Activated T-cell treated with anti-CD3 and anti-CD28 coated beads, Interleukin-2, amount 50 U/mL, for 48 hours (primary cell): ENCODE measurements around the gene KRTAP1-3.
"Not testable (repeated sequence)": the region's sequence is repeated elsewhere in the genome, so short reads cannot be mapped to it uniquely, and the experiment has no call there.

ENCODE experiments used
- DNase-seq, 2 experiments: peaks; one replicate each; pipeline ENCODE4 v3.0.0-alpha.2; 2020

KRTAP1-3 gene, protein sequence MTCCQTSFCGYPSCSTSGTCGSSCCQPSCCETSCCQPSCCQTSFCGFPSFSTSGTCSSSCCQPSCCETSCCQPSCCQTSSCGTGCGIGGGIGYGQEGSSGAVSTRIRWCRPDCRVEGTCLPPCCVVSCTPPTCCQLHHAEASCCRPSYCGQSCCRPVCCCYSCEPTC

DNA sequence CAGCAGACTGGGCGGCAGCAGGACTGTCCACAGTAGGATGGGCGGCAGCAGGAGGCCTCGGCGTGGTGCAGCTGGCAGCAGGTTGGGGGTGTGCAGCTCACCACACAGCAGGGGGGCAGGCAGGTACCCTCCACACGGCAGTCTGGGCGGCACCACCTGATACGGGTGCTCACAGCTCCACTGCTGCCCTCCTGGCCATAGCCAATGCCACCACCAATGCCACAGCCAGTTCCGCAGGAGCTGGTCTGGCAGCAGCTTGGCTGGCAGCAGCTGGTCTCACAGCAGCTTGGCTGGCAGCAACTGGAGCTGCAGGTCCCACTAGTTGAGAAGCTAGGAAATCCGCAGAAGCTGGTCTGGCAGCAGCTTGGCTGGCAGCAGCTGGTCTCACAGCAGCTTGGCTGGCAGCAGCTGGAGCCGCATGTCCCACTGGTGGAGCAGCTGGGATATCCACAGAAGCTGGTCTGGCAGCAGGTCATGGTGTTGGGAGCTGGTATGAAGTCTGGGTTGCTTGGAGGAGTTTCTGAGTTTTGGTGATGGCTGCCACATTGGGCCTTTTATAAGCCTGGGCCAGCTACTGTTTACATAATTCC, at the start of gene KRTAP1-3:
Gene KRTAP1-3 (minus strand): TSS at position 529 of the 590 bp plus-strand sequence. CDS start 53 bp downstream, at position 476.
- not testable (repeated sequence) for DNase-seq

DNA sequence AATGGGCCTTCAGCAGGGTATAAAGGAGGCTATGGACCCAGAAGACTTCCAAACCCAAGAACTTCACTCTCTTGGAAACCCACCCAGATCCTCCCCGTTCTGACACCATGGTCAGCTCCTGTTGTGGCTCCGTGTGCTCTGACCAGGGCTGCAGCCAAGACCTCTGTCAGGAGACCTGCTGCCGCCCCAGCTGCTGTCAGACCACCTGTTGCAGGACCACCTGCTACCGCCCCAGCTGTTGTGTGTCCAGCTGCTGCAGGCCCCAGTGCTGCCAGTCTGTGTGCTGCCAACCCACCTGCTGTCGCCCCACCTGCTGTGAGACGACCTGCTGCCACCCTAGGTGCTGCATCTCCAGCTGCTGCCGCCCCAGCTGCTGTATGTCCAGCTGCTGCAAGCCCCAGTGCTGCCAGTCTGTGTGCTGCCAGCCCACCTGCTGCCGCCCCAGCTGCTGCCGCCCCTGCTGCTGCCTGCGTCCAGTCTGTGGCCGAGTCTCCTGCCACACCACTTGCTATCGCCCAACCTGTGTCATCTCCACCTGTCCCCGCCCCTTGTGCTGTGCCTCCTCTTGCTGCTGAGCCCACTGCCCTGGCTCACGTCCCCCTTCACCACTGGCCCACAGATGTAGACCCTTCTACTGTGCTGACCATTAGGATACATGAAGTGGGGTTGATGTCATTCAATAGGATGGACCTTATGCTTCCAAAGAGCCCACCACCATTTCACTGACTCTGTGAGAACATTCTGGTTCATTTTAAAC, 49.6 kb upstream of the KRTAP1-3 start, which contains the start of gene KRTAP4-7:
Gene KRTAP4-7 (plus strand): TSS at position 51 of the 757 bp plus-strand sequence. CDS start 57 bp downstream, at position 108.
- not testable (repeated sequence) for DNase-seq

DNA sequence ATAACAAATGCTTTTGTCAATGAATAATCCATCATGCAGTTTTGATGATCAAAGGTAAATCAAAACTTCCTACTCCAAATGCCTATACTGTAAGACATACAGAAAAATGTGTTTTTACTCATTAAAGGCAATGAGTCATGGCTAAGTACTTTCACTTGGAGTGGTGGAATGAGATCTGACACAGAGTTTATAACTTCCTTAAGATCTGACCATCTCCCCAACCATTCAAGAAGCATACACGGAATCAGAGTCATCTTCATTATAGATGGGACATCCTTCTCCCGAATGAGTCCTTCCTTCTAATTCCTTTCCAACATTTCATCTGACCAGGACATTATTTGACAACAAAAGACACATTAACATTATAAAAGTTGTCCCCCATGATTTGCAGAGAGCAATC, 48.8 kb upstream of the KRTAP1-3 start:
- DNase-seq = not testable (repeated sequence)

DNA sequence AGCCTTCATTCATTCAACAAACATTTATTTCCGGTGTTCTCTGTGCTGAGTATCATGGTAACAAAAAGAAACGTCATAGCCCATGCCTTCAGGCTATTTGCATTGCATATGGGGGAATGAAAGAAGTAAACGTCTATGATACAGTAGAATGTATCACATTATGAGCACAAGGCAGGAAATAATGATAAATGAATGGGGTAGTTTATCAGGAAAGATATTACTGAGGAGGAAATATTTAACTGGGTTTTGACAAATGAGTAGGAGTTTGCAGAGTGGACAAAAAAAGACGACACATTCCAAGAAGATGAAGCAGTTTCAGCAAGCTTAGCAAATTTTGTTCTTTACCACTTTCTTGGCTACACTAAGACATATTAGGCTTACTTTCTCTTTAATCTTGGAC, 48.0 kb upstream of the KRTAP1-3 start:
- DNase-seq = no peak

DNA sequence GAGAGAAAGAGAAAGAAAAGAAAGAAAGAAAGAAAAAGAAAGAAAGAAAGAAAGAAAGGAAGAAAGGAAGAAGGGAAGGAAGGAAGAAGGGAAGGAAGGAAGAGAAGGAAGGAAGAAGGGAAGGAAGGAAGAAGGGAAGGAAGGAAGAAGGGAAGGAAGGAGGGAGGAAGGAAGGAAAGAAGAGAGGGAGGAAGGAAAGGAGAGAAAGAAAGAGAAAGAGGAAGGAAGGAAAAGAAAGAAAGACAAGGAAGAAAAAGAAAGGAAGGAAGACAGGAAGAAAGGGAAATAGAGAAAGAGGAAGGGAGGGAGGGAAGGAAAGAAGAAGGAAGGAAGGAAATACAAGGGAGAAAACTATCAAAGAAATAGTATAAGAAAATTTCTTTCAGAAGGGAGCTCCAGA, 42.1 kb upstream of the KRTAP1-3 start:
- DNase-seq = no peak

DNA sequence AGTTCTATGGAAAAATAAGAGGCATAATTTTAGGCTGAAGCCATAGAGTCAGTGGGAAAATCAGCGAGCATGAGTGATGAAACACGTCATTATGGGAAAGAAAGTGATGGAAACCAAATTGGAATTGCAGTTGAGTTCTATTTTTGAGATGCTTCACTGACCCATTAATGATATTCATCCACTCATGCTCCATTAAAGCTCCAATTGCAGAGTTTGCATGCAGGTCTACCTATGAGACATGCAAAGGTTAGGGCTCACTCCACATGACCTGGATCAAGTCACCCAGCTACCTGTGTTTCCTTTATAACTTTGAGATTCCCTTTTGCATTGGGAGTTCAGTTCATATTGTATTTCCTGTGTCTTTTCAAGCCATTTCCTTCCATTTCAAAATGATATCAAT, 39.0 kb upstream of the KRTAP1-3 start:
- DNase-seq = no peak

DNA sequence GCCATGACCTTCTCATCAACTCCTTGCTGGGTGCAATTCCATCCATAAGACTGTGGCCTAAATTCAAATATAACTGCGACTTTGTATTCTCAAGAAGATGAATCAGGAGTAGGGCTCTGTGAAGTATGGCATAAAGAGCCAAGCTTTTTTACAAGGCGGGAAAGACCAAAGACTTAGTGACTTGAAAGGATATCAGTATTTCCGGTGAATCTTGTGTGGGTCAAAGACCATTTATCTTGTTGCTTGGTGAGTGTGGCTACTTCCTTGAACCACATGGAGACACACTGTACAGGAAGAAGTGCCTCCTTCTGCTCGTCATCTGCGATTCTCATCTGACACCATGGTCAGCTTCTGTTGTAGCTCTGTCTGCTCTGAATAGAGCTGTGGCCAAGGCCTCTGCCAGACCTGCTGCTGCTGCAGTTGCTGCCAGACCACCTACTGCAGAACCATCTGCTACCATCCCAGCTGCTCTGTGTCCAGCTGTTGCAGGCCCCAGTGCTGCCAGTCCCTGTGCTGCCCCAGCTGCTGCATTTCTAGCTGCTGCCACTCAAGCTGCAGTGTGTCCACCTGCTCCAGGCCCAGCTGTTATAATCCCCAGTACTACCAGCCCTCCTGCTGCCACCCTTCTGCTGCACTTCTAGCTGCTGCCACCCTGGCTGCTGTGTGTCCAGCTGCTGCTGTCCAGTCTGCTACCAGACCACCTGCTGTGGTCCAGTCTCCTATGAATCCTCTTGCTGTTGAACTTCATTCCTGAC, 37.1 kb upstream of the KRTAP1-3 start:
- no peak for DNase-seq

DNA sequence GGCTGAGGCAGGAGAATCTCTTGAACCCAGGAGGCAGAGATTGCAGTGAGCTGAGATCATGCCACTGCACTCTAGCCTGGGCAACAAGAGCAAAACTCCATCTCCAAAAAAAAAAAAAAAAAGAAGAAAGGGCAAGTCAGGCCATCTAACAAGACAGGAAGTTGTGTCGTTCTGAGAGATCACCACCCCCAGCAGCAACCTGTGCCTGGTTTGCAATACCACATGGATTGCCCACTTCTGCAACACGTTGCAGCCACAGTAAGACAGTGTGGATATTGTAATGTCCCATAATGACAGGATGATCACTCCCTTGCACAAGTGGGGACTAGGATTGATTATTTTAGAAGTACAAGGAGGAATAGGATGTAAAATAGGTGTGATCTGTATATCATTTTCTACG, 34.4 kb upstream of the KRTAP1-3 start:
- no peak for DNase-seq

DNA sequence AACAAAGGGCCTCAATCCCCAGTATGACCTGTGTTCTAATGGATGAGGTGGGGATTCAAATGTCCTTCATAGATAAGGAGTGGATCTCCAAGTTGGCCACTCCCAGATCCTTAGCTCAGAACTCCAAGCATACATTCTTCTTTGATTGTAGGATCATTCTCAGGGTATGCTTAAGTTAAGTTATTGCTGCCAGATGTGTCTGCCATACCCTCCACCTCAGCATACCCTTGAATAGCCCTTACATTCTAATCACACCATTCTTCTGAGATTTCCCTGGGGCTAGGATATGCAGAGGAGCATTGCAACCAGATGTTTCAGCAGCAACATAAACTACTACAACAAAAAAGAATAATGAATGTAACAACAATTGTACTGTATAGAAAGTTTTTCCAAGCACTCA, 32.6 kb upstream of the KRTAP1-3 start:
- no peak for DNase-seq

DNA sequence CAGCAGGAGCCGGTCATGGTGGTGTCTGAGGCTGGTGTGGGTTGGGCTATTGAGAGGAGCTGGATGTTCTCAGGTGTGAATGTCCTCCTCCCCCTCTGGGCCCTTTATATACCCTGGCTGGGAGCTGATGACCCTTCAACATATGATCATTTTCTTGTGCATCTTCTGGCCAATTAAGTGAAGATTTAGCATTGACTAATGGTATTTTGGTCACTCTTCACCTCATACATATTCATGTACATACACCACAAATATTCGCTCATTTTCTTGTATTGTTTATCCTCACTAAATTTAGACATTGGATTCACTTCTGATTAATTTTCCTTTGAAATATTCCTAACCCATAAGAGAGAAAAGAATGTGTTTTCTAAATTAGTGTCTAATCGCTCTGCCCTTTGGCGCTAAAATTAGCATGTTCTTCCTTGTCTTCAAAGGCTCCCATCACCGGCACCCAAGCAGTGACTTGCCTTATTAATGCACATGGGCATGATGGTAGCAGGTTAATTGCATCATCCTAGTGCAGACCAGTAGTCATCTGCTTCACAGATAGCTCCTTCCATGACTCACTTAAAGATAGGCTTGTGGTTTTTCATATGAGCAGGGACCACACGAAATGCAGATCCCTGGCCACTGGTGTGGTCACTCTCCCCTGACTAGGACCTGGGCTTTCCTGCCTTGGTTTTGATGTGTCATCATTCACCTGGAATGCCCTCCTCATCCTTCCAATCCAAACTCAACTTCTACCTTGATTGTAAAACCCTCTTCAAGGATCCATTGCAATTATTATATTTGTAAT, 31.4 kb upstream of the KRTAP1-3 start, which contains the start of gene KRTAP2-4:
Gene KRTAP2-4 (minus strand): TSS at position 51 of the 796 bp plus-strand sequence. CDS start 34 bp downstream, at position 17.
- DNase-seq = no peak

DNA sequence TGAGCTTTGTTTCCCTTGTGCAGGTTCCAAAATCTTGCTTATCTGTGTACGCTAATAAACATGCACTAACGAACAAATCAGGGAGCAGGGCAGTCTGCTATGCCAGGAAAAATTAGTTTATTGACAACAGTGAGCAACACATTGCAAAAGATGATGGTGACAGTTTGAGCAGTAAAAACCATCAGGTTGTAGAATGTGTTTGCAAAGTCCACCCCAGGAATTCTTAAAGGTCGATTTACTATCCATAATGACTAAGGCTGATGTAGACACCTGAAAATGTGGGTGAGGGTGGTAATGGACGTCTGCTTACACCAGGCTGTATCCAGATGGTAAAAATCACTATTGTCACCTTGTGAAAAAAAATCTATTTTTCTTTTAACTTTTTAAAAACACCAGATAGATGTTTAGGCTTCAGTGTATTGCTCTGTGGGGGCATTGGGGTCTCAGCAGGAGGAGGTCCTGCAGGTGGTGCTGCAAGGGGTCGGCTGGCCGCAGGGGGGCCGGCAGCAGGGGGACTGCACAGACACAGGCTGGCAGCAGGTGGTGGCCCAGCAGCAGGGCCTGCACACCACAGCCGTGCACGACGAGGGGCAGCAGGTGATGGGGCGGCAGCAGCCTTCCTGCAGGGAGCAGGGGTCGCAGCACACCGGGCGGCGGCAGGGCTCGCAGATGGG, 30.5 kb upstream of the KRTAP1-3 start:
- DNase-seq = not testable (repeated sequence)

DNA sequence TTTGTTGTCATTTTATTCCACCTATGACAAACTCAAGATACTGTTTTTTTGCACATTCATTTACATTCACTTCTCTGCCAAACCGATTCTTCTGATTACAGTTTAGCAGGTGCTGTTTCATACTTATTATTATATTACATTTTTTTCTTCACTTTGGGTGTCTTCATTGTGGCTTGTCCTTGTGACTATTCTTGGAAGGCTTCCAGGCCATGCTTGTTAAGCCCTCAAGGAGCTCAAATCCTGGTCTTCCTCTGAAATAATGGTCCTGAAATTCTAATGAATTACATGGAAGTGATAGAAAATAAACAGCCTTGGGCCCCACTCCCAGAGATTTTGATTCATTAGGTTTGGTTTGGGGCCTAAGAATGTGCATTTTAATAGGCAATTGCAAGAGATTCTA, 29.6 kb upstream of the KRTAP1-3 start:
- no peak for DNase-seq

DNA sequence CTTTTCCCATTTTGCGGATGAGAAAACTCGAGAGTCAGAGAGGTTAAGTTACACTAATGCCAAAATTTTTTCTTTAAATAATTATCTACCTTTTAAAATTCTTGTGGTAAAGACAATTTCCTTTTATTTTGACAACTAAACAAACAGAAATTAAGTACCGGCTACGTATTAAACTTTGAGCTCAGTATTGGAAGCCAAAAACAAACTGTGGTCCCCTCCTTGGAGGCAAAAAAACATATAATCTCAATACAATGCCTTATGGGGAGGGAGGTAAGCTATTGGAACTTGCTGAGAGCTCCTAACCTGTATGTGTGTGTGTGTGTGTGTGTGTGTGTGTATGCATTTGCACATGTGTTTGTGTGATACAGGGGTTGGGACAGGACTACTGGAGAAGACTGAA, 28.8 kb upstream of the KRTAP1-3 start:
- no peak for DNase-seq

DNA sequence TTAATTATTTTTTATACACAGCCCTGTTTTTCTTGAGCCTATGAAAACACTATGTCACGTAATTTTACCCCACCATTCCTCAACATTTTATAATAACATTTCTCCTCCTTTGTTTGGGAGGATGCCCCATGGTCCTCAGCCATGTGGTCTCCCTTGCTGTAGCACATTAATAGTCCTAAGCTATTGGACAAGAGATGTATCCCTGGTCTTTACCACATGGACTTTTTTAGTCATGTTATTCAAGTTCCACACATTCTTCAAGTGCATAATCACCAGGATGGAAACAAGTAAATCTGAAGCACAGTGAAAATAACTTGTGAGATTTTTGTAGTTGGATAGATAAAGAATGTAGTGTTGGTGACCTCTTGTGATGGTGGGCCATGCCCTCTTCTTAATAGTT, 27.3 kb upstream of the KRTAP1-3 start:
- DNase-seq = no peak

DNA sequence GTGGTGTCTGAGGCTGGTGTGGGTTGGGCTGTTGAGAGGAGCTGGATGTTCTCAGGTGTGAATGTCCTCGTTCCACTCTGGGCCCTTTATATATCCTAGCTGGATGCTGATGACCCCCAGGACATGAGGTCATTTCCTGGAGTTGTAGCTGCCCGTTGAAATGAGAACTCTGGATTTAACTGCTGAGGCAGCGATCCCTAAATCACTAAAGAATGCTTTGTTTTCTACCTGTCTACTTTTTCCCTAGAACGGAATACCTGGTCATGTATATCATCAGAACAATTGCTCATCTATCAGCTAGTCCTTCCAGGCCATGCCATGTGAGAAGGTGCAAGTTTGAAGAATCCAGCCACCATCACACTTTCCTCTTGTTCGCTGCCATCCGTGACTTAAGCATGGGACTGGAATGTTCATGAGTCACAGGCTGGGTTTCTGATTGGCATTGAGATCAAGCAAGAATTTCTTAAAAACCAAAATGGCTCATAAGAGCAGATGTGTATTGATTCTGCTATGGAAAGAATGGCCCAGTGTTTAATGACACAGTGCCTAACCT, 25.5 kb upstream of the KRTAP1-3 start, which contains the start of gene KRTAP2-3:
Gene KRTAP2-3 (minus strand): TSS at position 63 of the 553 bp plus-strand sequence. CDS start 64 bp downstream, outside the sequence.
- no peak for DNase-seq

DNA sequence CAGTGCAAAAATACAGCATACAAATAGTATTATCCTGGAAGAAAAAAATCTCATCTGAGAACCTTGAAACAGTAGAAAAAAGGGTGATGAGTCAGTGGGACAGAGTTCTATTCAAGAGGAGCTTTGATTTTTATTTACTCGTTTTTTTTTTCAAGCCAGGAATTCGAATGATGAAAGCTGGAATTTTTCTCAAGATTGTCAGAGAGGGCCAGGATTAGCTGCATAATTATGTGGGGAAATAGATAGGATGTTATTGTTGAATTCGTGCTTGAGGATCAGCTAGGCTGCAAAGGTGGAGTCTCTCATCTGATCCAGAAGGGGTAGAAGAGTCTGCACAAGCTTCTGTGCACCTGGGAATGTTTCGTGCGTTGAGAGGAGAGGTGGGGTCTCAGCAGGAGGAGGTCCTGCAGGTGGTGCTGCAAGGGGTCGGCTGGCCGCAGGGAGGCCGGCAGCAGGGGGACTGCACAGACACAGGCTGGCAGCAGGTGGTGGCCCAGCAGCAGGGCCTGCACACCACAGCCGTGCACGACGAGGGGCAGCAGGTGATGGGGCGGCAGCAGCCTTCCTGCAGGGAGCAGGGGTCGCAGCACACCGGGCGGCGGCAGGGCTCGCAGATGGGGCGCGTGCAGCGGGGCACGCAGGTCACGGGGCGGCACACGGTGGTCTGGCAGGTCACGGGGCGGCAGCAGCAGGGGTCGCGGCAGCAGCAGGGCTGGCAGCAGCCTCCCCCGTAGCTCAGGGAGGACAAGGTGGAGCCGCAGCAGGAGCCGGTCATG, 24.8 kb upstream of the KRTAP1-3 start:
- DNase-seq = not testable (repeated sequence)

DNA sequence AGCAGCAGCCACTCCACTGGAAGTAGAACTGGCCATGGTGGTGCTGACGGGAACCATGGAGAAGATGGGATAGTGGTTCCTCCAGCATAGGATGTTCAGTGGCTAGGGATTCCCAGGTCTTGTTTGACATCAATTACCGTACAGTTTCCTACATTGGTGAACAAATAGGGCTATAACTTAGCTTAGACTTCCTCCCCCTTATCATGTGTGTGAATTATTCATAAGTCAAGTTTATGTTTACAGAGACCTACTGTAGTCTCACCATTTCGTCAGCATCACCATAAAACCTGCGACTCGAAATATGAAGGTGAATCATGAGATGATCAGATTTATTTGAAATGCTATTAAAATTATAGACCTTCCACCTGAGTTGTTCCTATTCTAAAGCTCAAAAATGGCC, 24.1 kb upstream of the KRTAP1-3 start:
- no peak for DNase-seq

DNA sequence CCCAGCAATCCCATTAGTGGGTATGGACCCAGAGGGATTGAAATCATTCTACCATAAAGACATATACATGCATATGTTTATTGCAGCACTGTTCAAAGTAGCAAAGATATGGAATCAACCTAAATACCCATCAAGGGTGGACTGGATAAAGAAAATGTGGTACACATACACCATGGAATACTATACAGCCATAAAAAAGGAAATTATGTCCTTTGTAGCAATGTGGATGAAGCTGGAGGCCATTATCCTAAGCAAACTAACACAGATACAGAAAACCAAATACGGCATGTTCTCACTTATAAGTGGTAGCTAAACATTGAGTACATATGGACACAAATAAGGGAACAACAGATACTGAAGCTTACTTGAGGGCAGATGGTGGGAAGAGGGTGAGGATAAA, 22.9 kb upstream of the KRTAP1-3 start:
- no peak for DNase-seq

DNA sequence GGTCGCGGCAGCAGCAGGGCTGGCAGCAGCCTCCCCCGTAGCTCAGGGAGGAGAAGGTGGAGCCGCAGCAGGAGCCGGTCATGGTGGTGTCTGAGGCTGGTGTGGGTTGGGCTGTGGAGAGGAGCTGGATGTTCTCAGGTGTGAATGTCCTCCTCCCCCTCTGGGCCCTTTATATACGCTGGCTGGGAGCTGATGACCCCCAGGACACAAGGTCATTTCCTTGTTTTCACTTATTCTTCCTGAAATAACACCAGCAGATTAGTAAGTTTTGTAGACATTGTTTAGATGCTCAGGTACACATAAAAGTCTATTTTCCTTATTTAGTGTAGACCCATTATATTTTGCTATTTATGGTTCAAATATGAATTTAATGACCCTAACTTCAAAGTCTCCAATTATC, 20.5 kb upstream of the KRTAP1-3 start, which contains the start of gene KRTAP2-2:
Gene KRTAP2-2 (minus strand): TSS at position 101 of the 400 bp plus-strand sequence. CDS start 19 bp downstream, at position 82.
- DNase-seq = not testable (repeated sequence)

DNA sequence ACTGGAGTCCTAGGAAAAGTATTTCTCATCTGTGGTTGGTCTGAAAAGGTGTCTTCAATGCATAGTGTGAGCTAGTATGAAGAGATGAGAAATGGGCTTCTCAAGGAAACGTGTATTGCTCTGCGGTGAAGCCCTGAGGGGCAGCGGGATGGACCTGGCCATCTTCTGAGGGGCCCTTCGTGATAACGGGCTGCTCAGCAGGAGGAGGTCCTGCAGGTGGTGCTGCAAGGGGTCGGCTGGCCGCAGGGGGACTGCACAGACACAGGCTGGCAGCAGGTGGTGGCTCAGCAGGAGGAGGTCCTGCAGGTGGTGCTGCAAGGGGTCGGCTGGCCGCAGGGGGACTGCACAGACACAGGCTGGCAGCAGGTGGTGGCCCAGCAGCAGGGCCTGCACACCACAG, 19.9 kb upstream of the KRTAP1-3 start:
- DNase-seq = not testable (repeated sequence)
